CD8-positive, alpha-beta memory T cell (primary cell): ENCODE data around the gene MROH2A. TPM values are rescaled to one million over a fixed set of nuclear protein-coding genes. Genes with fewer than 3 reads are reported as not detected.

ENCODE experiments used
- CTCF ChIA-PET: fragments of 350-600 bp; sonication (Branson Sonifier 250); formaldehyde crosslinking; loops from one replicate; lab custom pipeline; 2021; ENCODE audit warnings: antibody characterized with exemption; lab: Charles Lee
- POLR2A ChIA-PET: fragments of 350-600 bp; sonication (Branson Sonifier 250); formaldehyde crosslinking; loops from one replicate; lab custom pipeline; 2021; ENCODE audit warnings: antibody characterized with exemption; lab: Charles Lee
- DNase-seq, 5 donors: peaks; one replicate each; pipeline versions ENCODE4 v3.0.0 to v3.0.0-alpha.2; 2020 to 2022; ENCODE audit warnings: mixed read lengths in 1 of 5
- H3K27ac ChIP-seq: one replicate; pipeline ENCODE4 v1.7.0; 2013; ENCODE audit warnings: low read depth, mild to moderate bottlenecking, low read length, moderate library complexity
- H3K27me3 ChIP-seq: 2 replicates; pipeline ENCODE4 v1.7.0; 2013; ENCODE audit warnings: low read length, mild to moderate bottlenecking; ENCODE audit not compliant: insufficient read depth, poor library complexity, severe bottlenecking
- H3K36me3 ChIP-seq: 2 replicates; pipeline ENCODE4 v1.7.0; 2013; ENCODE audit warnings: mild to moderate bottlenecking, low read length, moderate library complexity; ENCODE audit not compliant: insufficient read depth
- H3K4me1 ChIP-seq: 2 replicates; pipeline ENCODE4 v1.7.0; 2013; ENCODE audit warnings: mild to moderate bottlenecking, low read length, moderate library complexity; ENCODE audit not compliant: insufficient read depth
- H3K4me3 ChIP-seq: 2 replicates; pipeline ENCODE4 v1.7.0; 2013; ENCODE audit warnings: mild to moderate bottlenecking, low read length
- H3K9me3 ChIP-seq: 2 replicates; pipeline ENCODE4 v1.7.0; 2013; ENCODE audit warnings: mild to moderate bottlenecking, low read length
- H3K27ac Mint-ChIP-seq, 8 donors: one replicate each; pipeline ENCODE4 v1.8.0; 2020 to 2021; ENCODE audit warnings: mixed read lengths in 8 of 8, mild to moderate bottlenecking in 6 of 8, inconsistent platforms in 3 of 8, moderate library complexity in 3 of 8
- H3K27me3 Mint-ChIP-seq, 2 donors: one replicate each; pipeline ENCODE4 v1.8.0; 2020 to 2021; ENCODE audit warnings: mixed read lengths in 2 of 2, mild to moderate bottlenecking in 1 of 2, moderate library complexity in 1 of 2
- H3K36me3 Mint-ChIP-seq, 3 donors: one replicate each; pipeline ENCODE4 v1.8.0; 2020 to 2021; ENCODE audit warnings: mixed read lengths in 3 of 3, inconsistent platforms in 1 of 3, mild to moderate bottlenecking in 1 of 3
- H3K4me1 Mint-ChIP-seq, 3 donors: one replicate each; pipeline ENCODE4 v1.8.0; 2020 to 2021; ENCODE audit warnings: mixed read lengths in 3 of 3, inconsistent platforms in 1 of 3, mild to moderate bottlenecking in 1 of 3
- H3K4me3 Mint-ChIP-seq, 7 donors: one replicate each; pipeline ENCODE4 v1.8.0; 2020 to 2021; ENCODE audit warnings: mixed read lengths in 7 of 7, mild to moderate bottlenecking in 6 of 7, moderate library complexity in 4 of 7, inconsistent platforms in 2 of 7
- H3K9me3 Mint-ChIP-seq, 5 donors: one replicate each; pipeline ENCODE4 v1.8.0; 2020 to 2022; ENCODE audit warnings: mixed read lengths in 5 of 5, mild to moderate bottlenecking in 3 of 5, moderate library complexity in 2 of 5, inconsistent platforms in 1 of 5
- polyA plus RNA-seq: library from polyadenylated mRNA; unstranded; fragments of 300-500 nt; fragmentation: Illumina TruSeq; gene quantifications from one replicate; pipeline ENCODE4 v1.2.3, GENCODE V29; 2021
- total RNA-seq, 2 experiments: library from RNA; stranded (reverse); gene quantifications; one replicate each; pipeline ENCODE4 v1.2.3, GENCODE V29; 2021

The MROH2A gene
- total and polyA plus RNA-seq, 3 experiments from 2014 or later: not detected

GRCh38 chr2:233799716-233800115 is 21.6 kb downstream of the MROH2A start:
- Histone ChIP-seq H3K27ac (no peak overlapping the region), H3K9me3 (no peaks in the 10 kb centered on the region), H3K27me3 (no peaks in the 10 kb centered on the region), H3K36me3 (no peaks in the 10 kb centered on the region), H3K4me1 (no peaks in the 10 kb centered on the region), H3K4me3 (no peak overlapping the region)
- DNase-seq: no peak
- Mint-ChIP-seq H3K9me3 (no peaks in the 10 kb centered on the region), H3K4me3 (no peak overlapping the region), H3K27me3 (peaks cover 4 to 29% of the 10 kb centered on the region in 2 donors), H3K4me1 (peaks cover 3 to 5% (median 4%) of the 10 kb centered on the region in 3 donors), H3K36me3 (no peaks in the 10 kb centered on the region), H3K27ac (no peak overlapping the region)
- CTCF ChIA-PET: no interaction called here
- POLR2A ChIA-PET: no interaction called here

GRCh38 chr2:233800208-233800607 is 22.1 kb downstream of the MROH2A start:
- no peaks in the 10 kb centered on the region for H3K27me3 ChIP-seq
- H3K9me3 ChIP-seq: no peaks in the 10 kb centered on the region
- no peak overlapping the region for H3K4me3 ChIP-seq
- ChIA-PET POLR2A (no interaction called here), CTCF (no interaction called here)
- Mint-ChIP-seq H3K27ac (no peak overlapping the region), H3K27me3 (peaks cover 6 to 33% of the 10 kb centered on the region in 2 donors), H3K4me3 (no peak overlapping the region), H3K36me3 (no peaks in the 10 kb centered on the region), H3K9me3 (no peaks in the 10 kb centered on the region), H3K4me1 (peaks cover 3 to 5% (median 4%) of the 10 kb centered on the region in 3 donors)
- peak in 1 of 5 donors; percentile 3 for DNase-seq
- no peaks in the 10 kb centered on the region for H3K4me1 ChIP-seq
- no peaks in the 10 kb centered on the region for H3K36me3 ChIP-seq
- no peak overlapping the region for H3K27ac ChIP-seq

GRCh38 chr2:233801357-233802131 is 23.4 kb downstream of the MROH2A start:
- Mint-ChIP-seq H3K36me3 (no peaks in the 10 kb centered on the region), H3K27me3 (peaks cover 6 to 37% of the 10 kb centered on the region in 2 donors), H3K27ac (peak overlapping the region in 2 of 8 donors; percentile 49), H3K4me3 (no peak overlapping the region), H3K9me3 (no peaks in the 10 kb centered on the region), H3K4me1 (peaks cover 3 to 5% (median 4%) of the 10 kb centered on the region in 3 donors)
- no peaks in the 10 kb centered on the region for H3K4me1 ChIP-seq
- no peaks in the 10 kb centered on the region for H3K9me3 ChIP-seq
- no peak overlapping the region for H3K27ac ChIP-seq
- H3K27me3 ChIP-seq: no peaks in the 10 kb centered on the region
- ChIA-PET POLR2A (no interaction called here), CTCF (no interaction called here)
- H3K36me3 ChIP-seq: no peaks in the 10 kb centered on the region
- peak in 1 of 5 donors; percentile 45 for DNase-seq
- no peak overlapping the region for H3K4me3 ChIP-seq

- DNase-seq: peak in 1 of 5 donors; percentile 10
- H3K27me3 ChIP-seq: no peaks in the 10 kb centered on the region
- H3K4me1 Mint-ChIP-seq: peaks cover 3 to 5% (median 4%) of the 10 kb centered on the region in 3 donors
- ChIA-PET POLR2A (no interaction called here), CTCF (no interaction called here)
- no peaks in the 10 kb centered on the region for H3K36me3 ChIP-seq
- H3K4me3 Mint-ChIP-seq: no peak overlapping the region
- H3K27ac ChIP-seq: no peak overlapping the region
- no peaks in the 10 kb centered on the region for H3K4me1 ChIP-seq
- H3K27me3 Mint-ChIP-seq: peaks cover 6 to 37% of the 10 kb centered on the region in 2 donors
- H3K4me3 ChIP-seq: no peak overlapping the region
- H3K9me3 ChIP-seq: no peaks in the 10 kb centered on the region
- no peaks in the 10 kb centered on the region for H3K9me3 Mint-ChIP-seq
- peak overlapping the region in 1 of 8 donors; percentile 49 for H3K27ac Mint-ChIP-seq
- H3K36me3 Mint-ChIP-seq: no peaks in the 10 kb centered on the region
Measured at GRCh38 chr2:233802132-233802815, 24.1 kb downstream of the MROH2A start.

- no peak overlapping the region for H3K27ac Mint-ChIP-seq
- Histone ChIP-seq H3K4me3 (no peak overlapping the region), H3K36me3 (no peaks in the 10 kb centered on the region), H3K27me3 (peaks cover 2% of the 10 kb centered on the region), H3K27ac (no peak overlapping the region), H3K9me3 (no peaks in the 10 kb centered on the region), H3K4me1 (no peaks in the 10 kb centered on the region)
- no peaks in the 10 kb centered on the region for H3K9me3 Mint-ChIP-seq
- peaks cover 3 to 5% (median 4%) of the 10 kb centered on the region in 3 donors for H3K4me1 Mint-ChIP-seq
- H3K27me3 Mint-ChIP-seq: peaks cover 9 to 38% of the 10 kb centered on the region in 2 donors
- CTCF ChIA-PET: no interaction called here
- POLR2A ChIA-PET: no interaction called here
- H3K4me3 Mint-ChIP-seq: no peak overlapping the region
- H3K36me3 Mint-ChIP-seq: no peaks in the 10 kb centered on the region
- DNase-seq: peak in 1 of 5 donors; percentile 11
Measured at GRCh38 chr2:233803292-233803911, 25.3 kb downstream of the MROH2A start.

- H3K4me3 Mint-ChIP-seq: no peak overlapping the region
Measured at GRCh38 chr2:233803994-233804393, 25.9 kb downstream of the MROH2A start.

GRCh38 chr2:233807215-233807865 is 29.2 kb downstream of the MROH2A start:
- no peaks in the 10 kb centered on the region for H3K9me3 Mint-ChIP-seq
- Histone ChIP-seq H3K27me3 (peaks cover 5% of the 10 kb centered on the region), H3K4me3 (no peak overlapping the region), H3K9me3 (no peaks in the 10 kb centered on the region), H3K4me1 (no peaks in the 10 kb centered on the region), H3K36me3 (no peaks in the 10 kb centered on the region), H3K27ac (no peak overlapping the region)
- no peak overlapping the region for H3K27ac Mint-ChIP-seq
- DNase-seq: peak in 1 of 5 donors; percentile 23
- no peak overlapping the region for H3K4me3 Mint-ChIP-seq
- peaks cover 27 to 57% of the 10 kb centered on the region in 2 donors for H3K27me3 Mint-ChIP-seq
- POLR2A ChIA-PET: no interaction called here
- CTCF ChIA-PET: no interaction called here
- no peaks in the 10 kb centered on the region for H3K36me3 Mint-ChIP-seq
- no peaks in the 10 kb centered on the region for H3K4me1 Mint-ChIP-seq

More at GRCh38 chr2:233803994-233804393, 25.9 kb downstream of the MROH2A start:
- Histone ChIP-seq H3K4me3 (no peak overlapping the region), H3K27ac (no peak overlapping the region), H3K27me3 (peaks cover 5% of the 10 kb centered on the region), H3K36me3 (no peaks in the 10 kb centered on the region), H3K9me3 (no peaks in the 10 kb centered on the region), H3K4me1 (no peaks in the 10 kb centered on the region)
- POLR2A ChIA-PET: no interaction called here
- peaks cover 14 to 39% of the 10 kb centered on the region in 2 donors for H3K27me3 Mint-ChIP-seq
- no peaks in the 10 kb centered on the region for H3K36me3 Mint-ChIP-seq
- DNase-seq: peak in 1 of 5 donors; percentile 22
- peaks cover 3 to 5% (median 4%) of the 10 kb centered on the region in 3 donors for H3K4me1 Mint-ChIP-seq
- peak overlapping the region in 1 of 8 donors; percentile 65 for H3K27ac Mint-ChIP-seq
- no peaks in the 10 kb centered on the region for H3K9me3 Mint-ChIP-seq
- CTCF ChIA-PET: no interaction called here
